CD4-positive, alpha-beta T cell treated with Interleukin-15 for 1 hour (primary cell): ENCODE measurements around the gene MAML2.

Experiments used
- DNase-seq: peaks from one replicate; pipeline ENCODE4 v3.0.0-alpha.2; 2020

The MAML2 gene

GRCh38 chr11:96023275-96023674 lies 319.7 kb downstream of the MAML2 start:
- DNase-seq, result no peak

- no peak for DNase-seq
Measured at GRCh38 chr11:96021901-96022650, 320.9 kb downstream of the MAML2 start.

GRCh38 chr11:96019810-96020747 lies 322.9 kb downstream of the MAML2 start:
- no peak for DNase-seq

GRCh38 chr11:96019281-96019680 lies 323.7 kb downstream of the MAML2 start:
- DNase-seq, result no peak

GRCh38 chr11:96017856-96018255 lies 325.1 kb downstream of the MAML2 start:
- DNase-seq, result no peak

GRCh38 chr11:96016978-96017502 lies 326.0 kb downstream of the MAML2 start:
- DNase-seq, result no peak

GRCh38 chr11:96015906-96016565 lies 327.0 kb downstream of the MAML2 start:
- DNase-seq, result peak; percentile 22

GRCh38 chr11:96014217-96014616 lies 328.8 kb downstream of the MAML2 start:
- peak; percentile 53 for DNase-seq

GRCh38 chr11:96013461-96014213 lies 329.4 kb downstream of the MAML2 start:
- DNase-seq, result peak; percentile 22

- DNase-seq, result peak; percentile 69
Measured at GRCh38 chr11:96012086-96012824, 330.7 kb downstream of the MAML2 start.

GRCh38 chr11:96010683-96011082 lies 332.3 kb downstream of the MAML2 start:
- DNase-seq, result no peak

GRCh38 chr11:96008161-96008720 lies 334.8 kb downstream of the MAML2 start:
- no peak for DNase-seq

- no peak for DNase-seq
Measured at GRCh38 chr11:96006037-96006436, 337.0 kb downstream of the MAML2 start.

GRCh38 chr11:96004862-96005261 lies 338.1 kb downstream of the MAML2 start:
- DNase-seq, result no peak

- DNase-seq, result no peak
Measured at GRCh38 chr11:96002754-96003290, 340.2 kb downstream of the MAML2 start.

- no peak for DNase-seq
Measured at GRCh38 chr11:96002339-96002738, 340.7 kb downstream of the MAML2 start.

GRCh38 chr11:96001037-96001436 lies 342.0 kb downstream of the MAML2 start:
- DNase-seq, result no peak

GRCh38 chr11:95999711-96000406 lies 343.1 kb downstream of the MAML2 start:
- no peak for DNase-seq

- DNase-seq, result no peak
Measured at GRCh38 chr11:95996621-95997235, 346.3 kb downstream of the MAML2 start.

GRCh38 chr11:95994329-95994728 lies 348.7 kb downstream of the MAML2 start:
- no peak for DNase-seq
